ENCODE data around the gene ADAMTS6. TPM values are rescaled to one million over a fixed set of nuclear protein-coding genes. Genes with fewer than 3 reads are reported as not detected.

The ADAMTS6 gene
- polyA plus RNA-seq, 3 donors, result 0.01 TPM; not detected in 2

DNA sequence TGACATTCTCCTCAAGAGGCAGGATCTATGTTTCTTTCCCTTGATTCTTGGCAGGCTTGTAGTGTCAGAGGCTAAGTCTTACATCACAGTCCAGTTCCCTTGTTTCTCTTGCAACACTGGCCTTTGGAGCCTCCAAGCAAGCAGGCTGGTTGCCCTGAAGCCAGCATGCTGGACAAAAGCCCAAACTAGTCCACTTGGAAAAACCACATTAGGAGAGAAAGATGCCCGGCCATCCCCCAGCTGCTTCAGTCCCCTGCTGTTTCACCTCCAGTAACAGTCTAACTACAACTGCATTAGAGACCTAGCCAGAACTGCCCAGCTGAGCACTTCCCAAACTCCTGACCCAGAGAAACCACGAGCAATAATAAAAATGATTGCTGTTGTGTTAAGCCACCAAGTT is 87.6 kb downstream of the ADAMTS6 start:
- intact Hi-C loops (cut with micrococcal nuclease), result no loop called here
- TF ChIP-seq, protein P1, sequence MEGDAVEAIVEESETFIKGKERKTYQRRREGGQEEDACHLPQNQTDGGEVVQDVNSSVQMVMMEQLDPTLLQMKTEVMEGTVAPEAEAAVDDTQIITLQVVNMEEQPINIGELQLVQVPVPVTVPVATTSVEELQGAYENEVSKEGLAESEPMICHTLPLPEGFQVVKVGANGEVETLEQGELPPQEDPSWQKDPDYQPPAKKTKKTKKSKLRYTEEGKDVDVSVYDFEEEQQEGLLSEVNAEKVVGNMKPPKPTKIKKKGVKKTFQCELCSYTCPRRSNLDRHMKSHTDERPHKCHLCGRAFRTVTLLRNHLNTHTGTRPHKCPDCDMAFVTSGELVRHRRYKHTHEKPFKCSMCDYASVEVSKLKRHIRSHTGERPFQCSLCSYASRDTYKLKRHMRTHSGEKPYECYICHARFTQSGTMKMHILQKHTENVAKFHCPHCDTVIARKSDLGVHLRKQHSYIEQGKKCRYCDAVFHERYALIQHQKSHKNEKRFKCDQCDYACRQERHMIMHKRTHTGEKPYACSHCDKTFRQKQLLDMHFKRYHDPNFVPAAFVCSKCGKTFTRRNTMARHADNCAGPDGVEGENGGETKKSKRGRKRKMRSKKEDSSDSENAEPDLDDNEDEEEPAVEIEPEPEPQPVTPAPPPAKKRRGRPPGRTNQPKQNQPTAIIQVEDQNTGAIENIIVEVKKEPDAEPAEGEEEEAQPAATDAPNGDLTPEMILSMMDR (IDR thresholded peaks at IDR 0.05), result no peak
- Mint-ChIP-seq H3K36me3 (no peaks in the 10 kb centered on the region), H3K4me3 (no peak overlapping the region), H3K9me3 (peaks cover 0 to 3% (median 0%) of the 10 kb centered on the region in 7 donors), H3K27ac (no peak overlapping the region), H3K27me3 (ENCODE audit: low read depth in 3 of 3) (no peaks in the 10 kb centered on the region), H3K4me1 (no peaks in the 10 kb centered on the region)
- H3K9ac ChIP-seq (ENCODE audit: insufficient read depth, low read length, poor library complexity, severe bottlenecking), result no peak overlapping the region
- H4K20me1 ChIP-seq (ENCODE audit: insufficient read depth, low read length), result no peaks in the 10 kb centered on the region
- no peak overlapping the region for H3K4me3 ChIP-seq (replicated peaks in 1 of 3; ENCODE audit: low read depth in 2 of 3, low read length in 3 of 3)
- no peaks in the 10 kb centered on the region for H3K79me2 ChIP-seq (ENCODE audit: insufficient read depth, low read length)
- H3K27ac ChIP-seq (ENCODE audit: low read depth in 1 of 2, low read length in 2 of 2), result no peak overlapping the region
- no peak overlapping the region for H2AFZ ChIP-seq (ENCODE audit: insufficient read depth, low read depth, low read length, poor library complexity, severe bottlenecking)
- H3K36me3 ChIP-seq (replicated peaks in 1 of 2; ENCODE audit: control insufficient read depth in 1 of 2, insufficient read depth in 2 of 2, low read length in 2 of 2), result no peaks in the 10 kb centered on the region
- H3K9me3 ChIP-seq (replicated peaks in 1 of 2; ENCODE audit: control insufficient read depth in 1 of 2, insufficient read depth in 1 of 2, low read length in 2 of 2), result no peaks in the 10 kb centered on the region
- no peaks in the 10 kb centered on the region for H3K4me1 ChIP-seq (ENCODE audit: control insufficient read depth in 1 of 2, insufficient read depth in 2 of 2, low read length in 2 of 2)
- WGBS (ENCODE audit: insufficient coverage), result 72% methylated on average over 2 of the region's 2 CpGs
- DNase-seq, result no peak
- no peak overlapping the region for H3K4me2 ChIP-seq (replicated peaks; ENCODE audit: extremely low read depth, low read length, poor library complexity, severe bottlenecking)
- no peaks in the 10 kb centered on the region for H3K27me3 ChIP-seq (ENCODE audit: control insufficient read depth in 2 of 2, insufficient read depth in 2 of 2, low read length in 2 of 2)

DNA sequence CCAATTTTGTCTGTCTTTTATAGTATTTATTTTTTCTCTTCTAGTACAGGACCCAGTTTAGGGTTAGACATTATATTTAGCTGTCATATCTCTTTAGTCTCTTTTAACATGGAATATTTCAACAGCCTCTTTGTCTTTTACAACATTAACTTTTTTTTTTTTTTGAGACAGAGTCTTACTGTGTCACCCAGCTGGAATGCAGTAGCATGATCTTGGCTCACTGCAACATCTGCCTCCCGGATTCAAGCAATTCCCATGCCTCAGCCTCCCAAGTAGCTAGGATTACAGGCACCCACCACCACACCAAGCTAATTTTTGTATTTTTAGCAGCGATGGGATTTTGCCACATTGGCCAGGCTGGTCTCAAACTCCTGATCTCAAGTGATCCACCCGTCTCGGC is 90.1 kb downstream of the ADAMTS6 start:
- Histone ChIP-seq H2AFZ (ENCODE audit: insufficient read depth, low read depth, low read length, poor library complexity, severe bottlenecking) (no peak overlapping the region), H4K20me1 (ENCODE audit: insufficient read depth, low read length) (no peaks in the 10 kb centered on the region), H3K27me3 (ENCODE audit: control insufficient read depth in 2 of 2, insufficient read depth in 2 of 2, low read length in 2 of 2) (no peaks in the 10 kb centered on the region), H3K9ac (ENCODE audit: insufficient read depth, low read length, poor library complexity, severe bottlenecking) (no peak overlapping the region), H3K36me3 (replicated peaks in 1 of 2; ENCODE audit: control insufficient read depth in 1 of 2, insufficient read depth in 2 of 2, low read length in 2 of 2) (no peaks in the 10 kb centered on the region), H3K4me2 (replicated peaks; ENCODE audit: extremely low read depth, low read length, poor library complexity, severe bottlenecking) (no peak overlapping the region), H3K4me1 (ENCODE audit: control insufficient read depth in 1 of 2, insufficient read depth in 2 of 2, low read length in 2 of 2) (no peaks in the 10 kb centered on the region), H3K79me2 (ENCODE audit: insufficient read depth, low read length) (no peaks in the 10 kb centered on the region), H3K4me3 (replicated peaks in 1 of 3; ENCODE audit: low read depth in 2 of 3, low read length in 3 of 3) (no peak overlapping the region), H3K27ac (ENCODE audit: low read depth in 1 of 2, low read length in 2 of 2) (no peak overlapping the region), H3K9me3 (replicated peaks in 1 of 2; ENCODE audit: control insufficient read depth in 1 of 2, insufficient read depth in 1 of 2, low read length in 2 of 2) (no peaks in the 10 kb centered on the region)
- Mint-ChIP-seq H3K27me3 (ENCODE audit: low read depth in 3 of 3) (no peaks in the 10 kb centered on the region), H3K9me3 (peaks cover 0 to 2% (median 0%) of the 10 kb centered on the region in 7 donors), H3K4me3 (no peak overlapping the region), H3K4me1 (no peaks in the 10 kb centered on the region), H3K36me3 (no peaks in the 10 kb centered on the region), H3K27ac (no peak overlapping the region)
- 100% methylated on average over 4 of the region's 4 CpGs for WGBS (ENCODE audit: insufficient coverage)
- no peak for DNase-seq
- TF ChIP-seq, protein P1 (IDR thresholded peaks at IDR 0.05), result no peak
- intact Hi-C loops (cut with micrococcal nuclease), result no loop called here

Measured in CD14-positive monocyte (primary cell).